GM23248 (cell line): ENCODE data around the gene ABHD14A.

ENCODE experiments used
- EZH2 ChIP-seq: fragments of 200-600 bp; sonication (generic); IDR thresholded peaks from 2 replicates; pipeline ENCODE4 v1.6.1; 2018; ENCODE audit warnings: antibody characterized with exemption, mild to moderate bottlenecking; ENCODE audit not compliant: insufficient read depth, poor library complexity, severe bottlenecking
- EZH2phosphoT487 ChIP-seq: fragments of 200-600 bp; sonication (generic); IDR thresholded peaks from 2 replicates; pipeline ENCODE4 v1.6.1; 2018; ENCODE audit warnings: antibody characterized with exemption, moderate library complexity, mild to moderate bottlenecking, low read depth; ENCODE audit not compliant: insufficient read depth

- no peak for TF ChIP-seq EZH2phosphoT487
- no peak for TF ChIP-seq EZH2
Measured at GRCh38 chr3:51942603-51943450, 32.0 kb upstream of the ABHD14A start.
